GDM1 (cell line): ENCODE results near the gene KCND3.

ENCODE experiments used
- DNase-seq: peaks from one replicate; lab custom pipeline; 2025; lab: John Stamatoyannopoulos, UW

Gene KCND3

DNA sequence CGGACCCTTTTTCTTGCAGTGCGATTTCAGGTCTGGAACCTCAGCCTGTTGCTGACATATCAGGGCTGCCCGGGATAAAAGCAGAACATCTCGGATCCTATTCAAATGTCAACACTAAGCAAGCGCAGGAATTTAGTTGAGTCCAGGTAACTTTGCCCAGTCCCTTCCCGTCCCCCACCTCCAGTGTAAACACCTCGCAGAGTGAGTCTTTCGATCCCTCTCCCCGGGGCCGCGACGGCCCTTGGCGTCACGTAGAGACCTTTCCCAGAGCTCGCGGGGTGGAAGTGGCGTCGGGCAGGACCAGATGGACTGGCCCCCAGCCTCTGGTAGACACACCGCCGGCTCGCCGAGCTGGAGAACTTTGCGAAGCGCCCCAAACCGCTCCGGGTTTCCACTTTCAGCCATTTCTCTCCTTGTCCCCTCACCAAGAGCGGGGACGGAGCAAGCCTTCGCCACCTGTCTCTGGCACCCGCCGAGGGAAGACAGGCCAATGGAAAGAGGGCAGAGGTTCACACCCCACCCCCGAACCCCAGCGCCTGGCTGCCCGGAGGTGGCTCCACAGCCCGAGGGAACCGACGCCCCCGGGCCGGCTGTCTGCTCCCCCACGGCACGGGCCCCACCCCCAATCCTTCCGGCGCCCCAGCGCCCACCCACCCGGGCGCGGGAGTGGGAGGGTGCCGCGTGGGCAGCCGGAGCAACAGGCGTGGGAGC, 570 bp downstream of the KCND3 start:
- DNase-seq: no peak

DNA sequence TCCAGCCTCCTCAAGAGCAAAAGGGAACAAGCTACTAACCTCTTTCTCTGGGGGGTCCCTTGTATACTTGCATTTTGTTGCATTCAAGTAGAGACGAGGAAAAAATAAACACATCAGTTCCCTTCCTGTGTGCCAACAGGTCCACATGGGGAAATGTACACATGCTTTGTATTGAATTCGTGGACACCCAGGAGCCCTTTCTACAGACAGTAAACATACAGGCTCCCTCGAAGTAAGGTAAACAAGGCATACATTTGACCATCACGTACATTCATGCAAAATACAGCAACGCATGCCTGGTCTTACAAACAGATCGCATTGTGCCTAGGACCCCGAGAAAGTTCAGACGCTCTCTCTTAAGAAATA, 1.1 kb downstream of the KCND3 start:
- no peak for DNase-seq

DNA sequence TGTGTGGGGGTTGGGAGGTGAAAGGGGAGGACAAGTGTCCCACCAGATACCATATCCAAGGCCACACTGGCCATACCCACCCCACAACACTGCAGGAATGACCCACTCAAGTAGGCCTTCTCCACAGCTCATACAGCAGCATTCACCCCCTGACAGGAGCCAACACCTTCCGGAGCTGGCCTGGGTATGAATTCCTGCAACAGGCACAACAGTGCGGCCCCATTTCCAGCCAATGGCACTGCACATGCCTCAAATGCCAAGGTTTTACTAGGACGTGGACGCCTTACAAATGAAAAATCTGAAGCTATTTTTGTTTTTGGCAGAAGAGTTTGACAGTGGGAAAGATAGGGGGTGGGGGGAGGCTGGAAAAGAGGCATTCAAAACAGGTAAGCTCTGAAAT, 2.0 kb downstream of the KCND3 start:
- no peak for DNase-seq

DNA sequence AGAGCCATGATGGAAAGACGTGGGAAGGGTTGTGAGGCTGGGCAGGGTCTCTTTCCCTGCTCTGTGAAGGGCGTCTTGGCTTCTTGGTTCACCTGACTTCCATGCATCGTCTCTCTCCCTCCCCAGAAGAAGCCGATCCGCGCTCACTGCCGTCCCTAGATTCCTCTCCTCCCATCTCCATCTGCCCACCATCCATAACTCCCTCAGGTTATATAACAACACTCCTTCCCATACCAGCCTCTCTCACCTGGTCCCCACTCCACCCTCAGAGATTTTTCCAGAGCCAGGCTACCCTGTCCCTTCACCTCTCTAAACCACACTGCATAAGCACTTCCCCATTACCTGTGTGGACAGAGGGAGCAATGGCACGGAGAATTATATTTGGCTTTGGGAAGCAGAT, 6.0 kb downstream of the KCND3 start:
- no peak for DNase-seq

DNA sequence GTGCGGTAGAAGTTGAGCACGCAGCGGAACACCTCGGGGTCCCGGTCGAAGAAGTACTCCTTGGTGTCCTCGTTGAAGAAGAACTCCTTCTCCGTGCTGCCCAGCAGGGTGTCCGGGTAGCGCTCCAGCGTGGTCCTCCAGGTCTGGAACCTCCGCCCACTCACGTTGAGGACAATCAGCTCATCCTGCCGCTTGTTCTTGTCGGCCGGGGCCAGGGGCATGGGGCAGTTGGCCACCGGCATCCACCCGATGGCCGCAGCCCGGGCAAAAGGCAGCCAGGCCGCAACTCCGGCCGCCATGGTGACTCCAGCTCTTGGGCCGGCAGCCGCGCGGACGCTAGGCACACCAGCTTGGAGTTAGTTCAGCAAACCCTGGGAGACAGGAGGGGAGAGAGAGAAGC, 7.0 kb downstream of the KCND3 start:
- no peak for DNase-seq

DNA sequence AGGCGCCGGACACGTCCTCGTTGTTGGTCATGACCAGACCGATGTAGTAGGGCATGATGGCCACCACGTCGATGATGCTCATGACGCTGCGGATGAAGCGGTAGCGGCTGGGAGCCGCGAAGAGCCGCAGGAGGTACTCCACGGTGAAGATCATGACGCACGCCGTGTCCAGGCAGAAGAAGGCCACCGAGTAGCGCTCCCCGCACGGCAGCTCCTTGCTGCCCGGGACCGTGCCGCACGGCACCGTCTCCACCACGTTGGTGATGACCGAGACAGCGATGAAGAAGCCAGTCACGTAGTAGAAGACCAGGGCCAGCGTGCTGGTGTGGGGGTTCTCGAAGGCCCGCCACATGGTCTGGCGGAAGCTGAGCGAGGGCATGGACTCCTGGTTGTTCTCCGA, 7.6 kb downstream of the KCND3 start:
- no peak for DNase-seq

DNA sequence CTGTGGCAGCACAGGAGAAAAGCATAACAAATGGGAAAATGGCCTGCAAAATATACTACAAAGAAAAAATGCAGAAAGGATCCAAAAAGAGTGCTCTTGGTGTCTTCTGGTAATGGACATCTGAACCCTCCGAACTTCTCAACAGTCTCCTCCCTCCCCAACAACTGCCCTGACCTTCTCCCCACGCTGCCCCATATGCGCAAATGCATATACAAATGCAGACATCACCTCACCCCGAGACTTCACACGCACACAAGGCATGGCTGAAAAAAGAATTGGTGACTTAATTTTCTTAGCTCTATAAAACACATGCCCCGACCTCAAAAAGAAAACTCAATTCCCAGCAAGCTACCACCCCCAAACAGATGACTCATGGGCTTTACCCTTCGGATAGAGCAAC, 8.4 kb downstream of the KCND3 start:
- no peak for DNase-seq

DNA sequence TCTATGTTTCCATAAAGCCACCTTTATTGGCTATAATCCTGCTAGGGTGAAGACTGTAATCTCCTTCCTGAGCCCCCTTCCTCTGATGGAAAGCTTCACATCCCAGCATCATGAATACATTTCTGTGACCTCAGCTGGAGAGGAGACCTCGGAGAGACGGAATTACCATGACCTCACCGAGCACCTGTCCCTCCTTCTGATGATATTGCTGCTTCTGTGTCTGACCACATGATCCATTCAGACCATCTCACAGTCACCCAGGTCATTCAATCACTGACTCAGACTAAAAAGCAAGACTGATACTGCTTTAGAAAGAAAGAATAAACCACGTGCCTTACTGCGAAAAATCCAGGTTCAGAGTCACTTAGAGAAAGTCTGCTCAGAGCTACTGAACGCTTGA, 8.8 kb downstream of the KCND3 start:
- DNase-seq: no peak

DNA sequence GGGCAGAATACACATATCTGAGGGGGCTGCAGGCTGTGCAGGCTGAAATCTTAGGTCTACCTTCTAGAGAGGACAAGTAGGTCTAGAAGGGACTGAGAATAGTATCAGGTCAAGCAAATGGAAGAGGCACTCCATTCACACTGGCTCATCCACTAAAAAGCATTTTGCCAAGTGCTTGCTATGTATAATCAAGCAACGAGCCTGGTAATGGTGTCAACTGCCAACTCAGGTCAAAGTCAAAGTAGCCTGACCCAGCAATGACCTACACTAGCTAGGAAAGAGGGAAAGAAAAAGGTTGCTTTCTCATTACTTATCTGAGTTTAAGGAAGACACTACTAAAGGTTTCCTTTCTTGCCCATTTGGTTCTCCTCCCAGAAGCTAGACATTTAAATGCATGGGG, 10.8 kb downstream of the KCND3 start:
- no peak for DNase-seq

DNA sequence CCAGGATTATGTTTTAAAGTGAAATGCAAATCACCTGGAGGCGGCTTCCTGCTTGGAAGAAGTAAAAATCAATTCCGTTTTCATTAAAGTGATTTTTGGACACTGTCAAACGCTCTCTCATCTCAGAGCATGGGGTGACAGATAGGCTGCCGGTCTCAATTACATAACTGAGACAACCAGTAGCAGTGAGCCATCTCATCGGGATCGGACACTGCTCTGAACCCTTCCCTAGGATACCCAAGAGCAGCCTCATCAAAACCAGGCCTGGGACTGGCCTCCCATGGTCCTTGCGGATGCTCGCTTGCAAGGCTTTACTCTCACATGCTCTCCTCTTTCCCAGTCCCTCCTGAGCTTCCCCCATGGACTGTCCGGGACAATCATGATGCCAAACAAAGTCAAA, 12.1 kb downstream of the KCND3 start:
- no peak for DNase-seq

DNA sequence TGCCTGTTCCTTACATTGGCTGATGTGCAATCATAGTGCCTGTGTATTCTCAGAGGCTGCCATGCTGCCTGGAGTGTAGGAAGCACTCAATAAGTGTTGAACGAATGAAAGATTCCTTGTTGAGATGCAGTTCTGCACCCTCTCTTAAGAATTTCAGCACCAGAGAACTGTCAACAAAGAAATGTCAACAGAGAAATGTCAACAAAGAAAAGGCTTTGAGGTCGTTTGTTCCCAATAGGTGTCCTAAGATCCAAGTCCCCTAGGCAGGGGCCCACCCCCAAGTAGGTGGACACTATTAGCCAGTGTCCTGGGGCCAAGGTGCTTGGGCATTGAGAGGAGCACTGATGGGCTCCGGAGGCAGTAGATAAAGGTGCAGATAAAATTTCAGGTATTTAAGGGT, 12.6 kb downstream of the KCND3 start:
- no peak for DNase-seq

DNA sequence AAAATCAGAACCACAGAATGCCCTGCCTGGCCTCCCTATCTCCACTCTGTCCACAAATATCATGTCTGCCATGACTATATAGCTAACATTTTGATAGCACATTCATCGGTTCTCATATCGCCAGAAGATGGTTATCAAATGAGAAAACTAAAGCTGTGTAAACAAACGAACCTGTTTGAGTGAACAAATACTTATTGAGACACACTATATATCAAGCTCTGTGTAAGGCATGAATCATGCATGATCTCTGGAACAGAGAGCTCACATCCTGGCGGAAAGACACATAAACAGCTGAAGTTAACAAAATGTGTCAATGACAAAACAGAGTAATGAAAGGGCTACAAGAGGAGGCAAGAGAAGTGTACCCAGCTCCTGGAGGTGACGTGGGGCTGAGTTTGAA, 13.1 kb downstream of the KCND3 start:
- DNase-seq: no peak

DNA sequence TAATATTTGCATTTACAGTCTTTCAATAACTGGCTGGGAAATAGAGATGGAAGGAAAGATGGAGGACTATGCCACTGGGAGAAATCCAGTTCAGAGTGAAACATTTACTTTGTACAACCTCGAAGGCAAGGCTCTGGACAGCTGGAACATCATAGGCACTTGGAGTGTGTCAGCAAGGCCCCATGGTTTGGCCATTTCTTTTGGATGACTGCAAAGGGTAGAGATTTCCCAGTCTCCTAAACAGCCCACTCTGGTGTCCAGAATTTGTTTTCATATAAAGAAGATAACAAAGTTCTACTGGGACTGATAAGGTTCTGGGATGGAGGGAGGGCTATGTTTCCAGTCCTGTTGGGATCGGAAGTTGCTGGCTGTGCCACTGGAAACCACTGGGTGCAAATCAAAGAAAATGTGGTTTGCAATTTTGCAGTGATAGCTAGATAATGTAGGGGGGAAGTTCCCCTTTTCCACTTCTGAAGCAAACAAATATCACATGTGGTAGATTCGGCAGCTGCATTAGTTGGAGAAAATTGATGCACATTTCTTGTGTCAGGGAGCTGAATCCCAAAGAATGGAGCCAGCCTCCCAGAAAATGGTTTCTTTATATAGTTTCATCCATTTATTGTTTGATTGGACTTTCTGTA, 16.2 kb downstream of the KCND3 start:
- DNase-seq: no peak

DNA sequence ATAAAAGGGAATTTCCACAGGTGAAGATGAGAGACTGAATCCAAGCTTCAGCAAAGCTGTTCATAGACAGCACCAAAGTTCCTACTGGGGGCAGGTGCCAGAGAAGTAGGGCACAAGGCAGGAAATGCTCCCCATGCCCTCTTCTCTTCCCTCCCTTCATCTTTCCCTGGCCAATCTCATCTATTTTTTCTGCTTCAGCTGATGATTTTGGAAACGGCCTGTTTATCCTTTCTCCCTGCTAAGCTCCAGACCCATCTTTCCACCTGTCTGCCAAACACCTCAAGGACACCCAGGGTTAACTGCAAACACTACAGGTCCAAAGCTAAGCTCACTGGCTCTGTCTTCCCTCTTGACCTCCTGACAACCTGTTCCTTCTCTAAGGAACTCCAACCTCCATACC, 18.1 kb downstream of the KCND3 start:
- DNase-seq: no peak

DNA sequence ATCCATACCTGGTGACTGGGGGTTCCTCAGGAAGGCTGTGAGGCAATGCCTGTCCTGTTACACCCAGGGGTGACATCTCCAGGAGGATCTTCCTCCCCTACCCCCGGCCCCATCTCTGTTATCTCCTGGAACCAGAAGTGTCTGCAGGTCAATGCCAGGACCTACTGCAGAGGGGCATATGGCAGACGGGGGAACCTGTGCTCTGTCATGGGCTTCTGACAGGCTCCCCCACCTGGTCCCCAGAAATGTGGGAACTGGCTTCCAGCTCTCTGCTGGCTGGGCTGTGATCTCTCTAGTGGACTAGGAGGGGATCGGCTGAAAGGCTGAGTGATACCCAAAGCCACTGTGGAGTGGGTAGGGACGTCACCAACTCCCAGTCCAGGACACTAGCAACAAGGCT, 21.0 kb downstream of the KCND3 start:
- DNase-seq: no peak

DNA sequence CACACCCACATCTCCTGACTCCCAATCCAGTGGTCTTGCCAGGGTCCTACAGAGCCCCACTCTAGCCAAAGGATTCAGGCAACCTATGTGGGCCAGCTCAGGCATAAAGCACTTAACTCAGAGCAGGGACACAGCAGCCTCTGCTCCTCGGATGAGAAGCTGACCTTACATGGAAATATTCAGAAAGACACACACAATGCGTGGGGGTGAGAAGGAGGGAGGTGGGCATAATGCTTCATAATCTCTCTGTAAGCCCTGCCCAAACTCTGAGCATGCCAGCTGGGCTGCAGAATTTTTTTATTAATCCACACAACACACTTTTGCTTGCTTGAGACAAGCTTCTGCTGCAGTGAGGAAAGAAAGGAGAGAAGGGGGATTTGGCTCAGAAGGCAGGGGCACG, 21.6 kb downstream of the KCND3 start:
- DNase-seq: no peak

DNA sequence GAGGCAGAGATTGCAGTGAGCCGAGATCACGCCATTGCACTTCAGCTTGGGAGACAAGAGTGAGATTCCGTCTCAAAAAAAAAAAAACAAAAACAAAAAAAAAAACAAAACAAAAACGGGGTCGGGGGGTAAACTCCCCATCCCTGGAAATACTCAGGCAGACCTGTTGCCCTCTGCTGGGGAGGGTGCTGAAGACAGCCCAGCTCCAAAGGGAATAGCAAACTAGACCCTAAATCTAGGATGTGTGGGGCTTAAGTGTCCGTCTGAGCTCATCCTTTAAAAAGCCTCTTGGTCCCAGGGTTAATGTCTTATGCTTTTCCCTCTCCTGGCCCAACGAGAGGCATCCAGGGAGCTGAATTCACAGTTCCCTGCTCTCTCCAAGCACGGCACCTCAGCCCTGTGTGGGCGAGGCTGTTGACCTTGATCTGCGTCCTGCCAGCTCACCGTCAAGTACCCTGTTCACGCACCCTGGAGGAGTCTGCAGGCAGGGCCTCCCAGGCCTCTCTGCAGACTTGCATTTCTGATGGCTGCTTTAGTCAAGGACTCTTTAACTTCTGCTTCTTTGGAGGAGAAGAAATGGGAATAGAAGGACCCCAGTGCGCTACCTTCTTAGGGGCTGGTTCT, 22.3 kb downstream of the KCND3 start:
- no peak for DNase-seq

DNA sequence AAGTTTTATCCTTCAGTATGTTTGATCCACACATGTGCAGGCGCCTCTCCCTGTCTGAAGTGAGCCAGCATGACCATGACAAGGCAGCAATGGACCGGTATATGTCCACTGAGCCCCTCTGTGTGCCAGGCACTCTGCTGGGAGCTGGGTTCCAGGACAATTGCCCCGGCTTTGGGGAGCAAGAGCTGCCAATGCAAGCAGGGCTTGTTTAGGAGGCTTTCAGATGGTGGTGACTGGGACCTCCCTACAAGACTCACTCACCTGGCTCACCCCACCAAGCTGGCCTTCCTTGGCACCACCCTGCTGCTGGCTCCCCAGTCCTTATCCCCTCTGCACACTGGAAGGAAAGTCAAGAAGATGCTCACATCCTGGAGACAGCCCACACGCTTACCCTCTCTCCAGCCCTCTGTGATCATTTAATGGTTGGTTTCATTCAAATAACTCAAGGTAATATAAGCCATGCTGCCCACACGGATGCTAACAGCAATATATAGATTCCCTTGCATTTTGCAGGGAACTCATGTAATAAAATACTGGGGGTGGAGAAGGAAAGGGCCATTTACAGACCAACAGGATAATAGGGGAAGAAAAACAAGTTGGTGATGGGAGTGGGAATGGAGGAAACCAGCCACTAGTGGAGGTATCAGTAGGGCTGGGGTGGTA, 23.6 kb downstream of the KCND3 start:
- DNase-seq: no peak

DNA sequence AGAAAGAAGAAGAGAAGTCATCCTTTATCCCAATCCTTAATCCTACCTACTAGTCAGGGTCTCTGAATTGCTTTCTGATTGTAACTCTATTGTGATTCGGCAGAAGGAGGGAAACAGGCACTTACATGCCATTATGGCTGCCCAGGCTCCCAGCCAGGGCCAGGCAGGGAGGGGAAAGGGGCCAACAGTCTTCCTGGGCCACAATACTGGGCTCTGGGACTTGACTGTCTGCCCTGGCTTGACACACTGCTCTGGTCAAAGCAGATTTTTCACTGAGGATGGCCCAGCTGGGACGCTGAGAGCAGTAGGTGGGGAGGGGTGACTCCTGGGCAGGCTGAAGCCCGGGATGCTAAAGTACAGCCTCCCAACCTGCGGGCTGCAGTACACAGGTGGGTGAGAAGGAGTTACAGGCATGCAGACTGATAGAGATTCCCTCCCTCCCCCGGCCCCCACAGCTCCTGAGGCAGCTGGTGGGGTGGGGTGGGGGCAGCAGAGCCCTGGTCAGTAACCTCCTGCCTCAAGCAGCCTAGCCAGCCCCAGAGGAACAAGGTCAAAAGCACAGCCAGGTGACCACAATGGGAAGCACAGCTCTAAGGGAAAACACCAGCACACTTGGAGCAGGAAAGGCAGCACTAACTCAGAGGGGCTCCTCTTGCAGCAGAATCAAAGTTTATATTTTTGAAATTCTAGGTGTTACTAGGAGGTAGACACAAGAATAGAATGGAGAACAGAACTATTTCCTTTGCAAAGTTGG, 25.3 kb downstream of the KCND3 start:
- DNase-seq: no peak

DNA sequence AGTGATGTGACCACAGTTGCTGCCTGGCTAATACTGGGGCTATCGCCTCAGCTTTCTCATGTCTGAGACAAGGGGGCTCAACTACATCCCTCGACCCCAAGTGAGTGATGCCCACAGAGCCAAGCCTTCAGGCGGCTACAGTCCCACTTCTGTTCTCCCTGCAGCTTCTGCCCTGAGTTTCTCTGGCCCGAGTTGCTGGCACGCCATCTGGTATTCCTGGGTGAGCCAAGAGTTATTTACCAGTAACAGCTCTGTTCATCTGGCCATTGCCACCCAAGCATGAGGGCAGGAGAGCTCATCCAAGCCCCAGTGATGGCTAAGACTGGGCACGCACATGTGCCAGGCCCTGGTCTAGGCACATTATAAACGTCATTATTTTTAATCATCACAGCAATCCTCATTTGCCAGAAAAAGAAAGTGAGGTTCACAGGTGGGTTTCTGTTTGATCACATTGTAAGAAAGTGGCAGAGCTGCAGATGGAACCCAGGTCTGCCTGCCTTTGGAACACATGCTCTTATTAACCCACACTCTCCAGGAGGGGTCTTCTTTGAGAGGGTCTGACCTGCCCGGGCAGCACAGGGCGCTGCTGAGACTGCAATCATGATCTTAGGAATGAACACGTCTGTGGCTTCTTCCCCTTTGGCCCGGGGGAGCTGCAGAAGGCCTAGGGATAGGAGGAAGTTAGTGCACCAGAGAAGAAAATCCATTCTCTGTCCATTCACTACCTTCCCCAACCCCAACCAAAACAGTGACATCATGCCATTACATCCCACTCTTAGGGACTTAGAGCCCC, 27.5 kb downstream of the KCND3 start:
- DNase-seq: no peak

DNA sequence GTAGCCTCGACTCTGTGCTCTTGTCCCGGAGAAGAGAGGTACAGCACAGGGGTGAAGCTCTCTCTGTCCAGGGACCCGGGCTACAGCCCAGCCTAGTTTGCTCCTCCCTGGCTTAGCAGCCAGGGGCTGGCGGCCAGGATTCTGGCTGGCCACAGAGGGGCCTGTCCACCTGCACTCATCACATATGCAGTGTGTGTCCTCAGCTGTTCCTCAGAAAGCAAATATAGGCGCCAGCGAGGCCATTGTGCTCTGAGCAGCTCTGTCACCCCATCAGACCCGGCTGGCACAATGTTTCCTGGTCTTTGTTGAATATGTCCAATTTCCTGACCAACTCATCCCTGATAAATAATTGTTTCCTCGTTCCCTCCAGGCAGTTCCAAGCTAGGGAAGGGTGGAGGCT, 28.5 kb downstream of the KCND3 start:
- DNase-seq: no peak

DNA sequence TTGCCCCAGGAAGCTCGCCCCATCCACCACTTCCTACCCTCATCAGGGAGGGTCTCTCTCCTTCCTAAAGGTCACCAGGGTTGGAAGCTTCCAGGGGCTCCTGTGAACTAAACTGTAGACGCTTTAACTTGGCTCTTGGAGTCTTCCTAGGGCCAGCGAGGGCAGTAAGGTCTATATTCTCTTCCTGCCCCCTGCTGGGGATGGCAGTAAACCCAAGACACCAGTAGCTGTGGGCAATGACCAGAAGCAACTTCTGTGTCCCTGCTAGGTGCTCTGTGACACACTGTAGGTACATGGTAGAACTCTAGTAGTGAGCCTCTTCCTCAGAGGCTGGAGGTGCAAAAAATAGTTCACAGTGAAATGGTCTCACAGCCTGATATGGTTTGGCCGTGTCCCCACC, 30.0 kb downstream of the KCND3 start:
- DNase-seq: no peak
